Caki2 (cell line): ENCODE results near the gene OR2L3. TPM values are rescaled to one million over a fixed set of nuclear protein-coding genes. Genes with fewer than 3 reads are reported as not detected.
A peak's percentile ranks its signal among the peaks of the same experiment; 100 is the strongest.
"Not testable (repeated sequence)": the region's sequence is repeated elsewhere in the genome, so short reads cannot be mapped to it uniquely, and the experiment has no call there.

ENCODE experiments used
- DNase-seq: peaks from one replicate; pipeline ENCODE4 v3.0.0-alpha.2; 2015; ENCODE audit warnings: low read depth
- in situ Hi-C: cut with HindIII; loops from 2 replicates; pipeline ENCODE4 v1.10.0; 2016; ENCODE audit warnings: low sequenced_read_pairs, low pct_unique_long_range_greater_than_20kb, mixed read lengths
- total RNA-seq: library from RNA; depleted of rRNA; stranded (reverse); fragments of >200 nt; shearing (Covaris generic); gene quantifications from 2 replicates; pipeline ENCODE4 v1.2.3, GENCODE V29; 2014; ENCODE audit warnings: low replicate concordance; rRNA removed

Gene OR2L3, protein sequence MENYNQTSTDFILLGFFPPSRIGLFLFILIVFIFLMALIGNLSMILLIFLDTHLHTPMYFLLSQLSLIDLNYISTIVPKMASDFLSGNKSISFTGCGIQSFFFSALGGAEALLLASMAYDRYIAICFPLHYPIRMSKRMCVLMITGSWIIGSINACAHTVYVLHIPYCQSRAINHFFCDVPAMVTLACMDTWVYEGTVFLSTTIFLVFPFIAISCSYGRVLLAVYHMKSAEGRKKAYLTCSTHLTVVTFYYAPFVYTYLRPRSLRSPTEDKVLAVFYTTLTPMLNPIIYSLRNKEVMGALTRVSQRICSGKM
- not detected in 2 replicates for total RNA-seq

GRCh38 chr1:248046536-248046935 is at the start of gene OR2L3:
Gene OR2L3 (plus strand): TSS chr1:248046836. CDS start chr1:248060682, 13,846 bp downstream.
- no peak for DNase-seq
- in situ Hi-C loops = no loop called here

DNA sequence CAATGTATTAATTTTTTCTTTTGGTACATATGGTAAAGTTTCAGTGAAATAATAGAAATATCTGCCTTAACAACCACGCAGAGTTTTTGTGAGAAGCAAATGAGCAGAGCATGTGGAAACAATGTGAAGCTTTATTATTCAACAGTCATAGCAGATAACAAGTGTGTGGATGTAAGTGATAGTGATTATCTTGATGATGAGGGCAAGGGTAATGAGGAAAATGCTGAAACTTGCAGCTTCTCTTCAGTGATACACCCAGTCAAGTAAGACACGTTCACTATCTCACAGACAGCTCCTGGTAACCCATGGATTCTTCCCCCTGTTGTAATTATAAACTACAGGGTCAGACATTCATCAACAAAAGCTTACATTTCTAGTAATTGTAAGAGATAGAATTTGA is 47.8 kb upstream of the OR2L3 start:
- in situ Hi-C loops = no loop called here
- DNase-seq = no peak

GRCh38 chr1:248000169-248000568 is 46.5 kb upstream of the OR2L3 start:
- DNase-seq = no peak
- in situ Hi-C loops = no loop called here

DNA sequence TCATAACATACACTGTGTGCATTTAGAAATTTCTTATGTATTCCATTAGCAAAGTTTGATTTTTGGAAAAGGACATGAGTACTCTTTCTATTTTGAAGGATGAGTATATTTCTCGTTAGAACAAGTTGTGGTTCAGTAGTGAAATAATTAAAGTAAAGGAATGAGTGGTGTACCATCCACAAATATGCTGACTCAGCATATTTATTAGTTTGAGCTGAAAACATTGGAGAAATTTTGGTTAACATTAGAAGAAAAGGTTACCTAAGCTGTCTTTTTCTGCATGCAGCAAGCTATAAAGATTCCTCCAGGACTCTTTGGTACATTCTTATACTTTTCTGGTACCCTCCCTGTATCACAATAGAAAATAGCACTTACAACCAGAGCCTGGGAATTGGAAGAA is 38.9 kb upstream of the OR2L3 start:
- in situ Hi-C loops = no loop called here
- DNase-seq = no peak

DNA sequence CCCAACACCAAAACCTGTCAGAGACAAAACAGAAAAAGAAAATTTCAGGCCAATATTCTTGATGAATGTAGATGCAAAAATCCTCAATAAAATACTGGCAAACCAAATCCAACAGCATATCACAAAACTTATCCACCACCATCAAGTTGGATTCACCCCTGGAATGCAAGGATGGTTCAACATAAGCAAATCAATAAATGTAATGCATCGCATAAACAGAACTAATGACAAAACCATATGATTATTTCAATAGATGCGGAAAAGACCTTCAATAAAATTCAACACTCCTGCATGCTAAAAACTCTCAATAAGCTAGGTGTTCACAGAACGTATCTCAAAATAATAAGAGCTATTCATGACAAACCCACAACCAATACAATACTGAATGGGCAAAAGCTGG is 37.0 kb upstream of the OR2L3 start:
- no peak for DNase-seq
- in situ Hi-C loops = no loop called here

GRCh38 chr1:248013229-248013710 is 33.4 kb upstream of the OR2L3 start, which contains the start of gene OR2L5:
Gene OR2L5 (plus strand): TSS chr1:248013660. CDS start chr1:248021948, 8,288 bp downstream.
- no peak for DNase-seq
- in situ Hi-C loops = no loop called here

DNA sequence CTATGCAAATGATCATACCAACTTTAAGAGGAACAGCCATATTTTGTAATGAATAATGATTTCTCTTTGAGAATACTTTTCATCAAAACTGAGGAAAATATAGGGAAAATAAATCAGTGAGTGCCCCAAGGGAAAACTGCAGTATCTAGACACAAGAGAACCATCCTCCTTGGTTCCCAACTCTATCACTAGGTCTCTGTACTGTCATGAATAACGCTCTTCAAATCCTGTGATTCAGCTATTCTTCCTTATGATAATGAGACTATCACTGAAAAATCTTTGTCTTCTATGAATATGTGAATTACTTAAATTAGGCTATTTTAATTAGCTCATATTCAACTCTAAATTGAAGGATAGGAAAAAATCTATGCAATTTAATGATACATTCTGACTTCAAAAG is 30.8 kb upstream of the OR2L3 start:
- in situ Hi-C loops = no loop called here
- DNase-seq = no peak

- DNase-seq = no peak
- in situ Hi-C loops = no loop called here
Measured at GRCh38 chr1:248029770-248030169, 16.9 kb upstream of the OR2L3 start, which contains the start of gene OR2L2. Gene OR2L2 (plus strand): TSS chr1:248030070. CDS start chr1:248038268, 8,198 bp downstream.

DNA sequence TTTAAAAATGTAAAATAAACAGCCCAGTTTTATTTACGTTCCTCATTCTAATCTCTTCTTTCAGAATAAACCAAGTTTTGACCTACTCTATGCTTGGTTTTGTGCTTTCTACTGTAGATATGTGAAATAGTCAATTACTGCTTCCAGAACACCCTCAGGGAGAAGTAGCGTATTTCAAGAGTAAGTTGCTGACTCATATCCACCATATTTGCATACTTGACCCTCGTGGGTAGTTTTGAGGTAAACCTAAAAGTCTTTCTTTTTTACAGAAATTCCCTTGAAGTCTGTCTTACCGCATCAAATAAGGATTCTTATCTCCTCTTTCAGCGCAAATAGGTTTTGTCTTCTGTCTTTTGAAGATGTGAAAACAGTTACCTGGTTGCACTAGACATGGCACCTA is 1.4 kb upstream of the OR2L3 start:
- in situ Hi-C loops = no loop called here
- no peak for DNase-seq

DNA sequence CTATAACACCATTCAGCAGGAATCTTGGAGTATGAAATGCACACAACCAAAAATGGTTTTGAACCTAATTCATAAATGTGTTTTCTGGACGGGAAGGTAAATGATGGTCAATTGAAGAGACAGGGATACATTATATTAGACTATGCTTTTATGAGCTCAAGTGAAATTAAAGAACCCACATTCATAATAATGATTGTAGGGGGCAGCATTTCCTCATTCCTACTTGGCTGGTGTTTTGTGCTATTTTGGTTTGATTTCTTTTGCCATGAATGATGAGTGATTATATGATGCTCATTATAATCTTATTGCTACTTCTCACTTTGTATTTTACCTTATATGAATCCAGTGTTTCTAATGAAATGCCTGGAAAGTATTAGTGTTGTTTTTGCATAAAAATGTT is 372 bp downstream of the OR2L3 start:
- no peak for DNase-seq
- in situ Hi-C loops = no loop called here

GRCh38 chr1:248054671-248055070 is 8.0 kb downstream of the OR2L3 start:
- DNase-seq = no peak
- in situ Hi-C loops = no loop called here

- DNase-seq = no peak
Measured at GRCh38 chr1:248055261-248055660, 8.6 kb downstream of the OR2L3 start.

DNA sequence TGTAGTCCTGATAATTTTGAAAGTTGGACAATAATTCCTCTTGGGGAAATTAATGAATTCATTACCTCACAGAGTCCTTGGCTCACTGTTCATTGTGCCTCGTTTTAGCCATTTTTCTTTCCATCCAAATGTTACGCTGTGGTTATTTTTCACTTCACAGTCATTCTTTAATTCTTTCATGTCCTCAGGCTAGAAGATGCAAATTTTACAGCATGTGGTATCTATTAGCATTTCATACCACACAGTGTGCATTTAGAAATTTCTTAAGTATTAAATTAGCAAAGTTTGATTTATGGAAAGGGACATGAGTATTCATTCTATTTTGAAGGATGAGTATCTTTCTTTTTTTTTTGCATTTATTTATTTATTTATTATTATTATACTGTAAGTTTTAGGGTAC is 18.4 kb downstream of the OR2L3 start:
- in situ Hi-C loops = no loop called here
- DNase-seq = no peak

More at GRCh38 chr1:248055261-248055660, 8.6 kb downstream of the OR2L3 start:
- in situ Hi-C loops = no loop called here

- no peak for DNase-seq
- in situ Hi-C loops = no loop called here
Measured at GRCh38 chr1:248065604-248066003, 19.0 kb downstream of the OR2L3 start.

DNA sequence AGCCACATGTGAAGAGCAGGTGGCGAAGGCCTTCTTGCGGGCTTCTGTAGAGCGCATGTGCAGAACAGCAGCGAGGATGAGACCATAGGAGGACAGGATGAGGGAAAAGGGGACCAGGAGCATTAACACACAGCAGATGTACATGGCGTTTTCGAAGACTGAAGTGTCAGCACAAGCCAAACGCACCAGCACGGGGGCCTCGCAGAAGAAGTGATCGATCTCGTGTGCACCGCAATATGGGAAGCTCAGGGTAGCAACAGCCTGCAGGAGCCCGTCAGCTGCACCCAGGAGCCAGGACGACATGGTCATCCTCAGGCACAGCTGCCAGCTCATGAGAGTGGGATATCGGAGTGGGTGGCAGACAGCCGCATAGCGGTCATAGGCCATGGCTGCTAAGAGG is 37.2 kb downstream of the OR2L3 start:
- in situ Hi-C loops, DNase-seq: not testable (repeated sequence)

DNA sequence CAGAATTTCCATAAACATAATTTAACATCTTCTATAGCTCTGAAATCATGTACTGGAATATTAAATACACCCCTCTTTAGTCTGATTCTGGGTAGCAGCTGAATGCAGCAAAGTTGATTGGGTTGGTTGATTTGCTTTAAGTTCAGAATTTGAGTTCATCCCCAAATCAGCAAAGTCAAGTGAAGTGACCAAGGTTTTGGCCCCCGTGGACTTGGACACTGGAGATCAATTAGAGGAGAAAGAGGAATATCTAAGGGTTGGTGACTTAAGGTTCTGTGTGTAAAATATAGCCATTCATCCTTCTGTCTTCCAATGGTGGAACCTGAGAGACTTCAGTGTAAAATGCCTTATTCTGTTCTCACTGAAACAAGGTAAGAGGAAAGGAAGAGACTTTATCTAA is 48.2 kb downstream of the OR2L3 start, which contains the start of gene OR2L13:
Gene OR2L13, plus strand, starts transcription at position 301 of the 400 bp plus-strand sequence. CDS start 4,192 bp downstream, outside the sequence.
- no peak for DNase-seq
- in situ Hi-C loops = no loop called here

DNA sequence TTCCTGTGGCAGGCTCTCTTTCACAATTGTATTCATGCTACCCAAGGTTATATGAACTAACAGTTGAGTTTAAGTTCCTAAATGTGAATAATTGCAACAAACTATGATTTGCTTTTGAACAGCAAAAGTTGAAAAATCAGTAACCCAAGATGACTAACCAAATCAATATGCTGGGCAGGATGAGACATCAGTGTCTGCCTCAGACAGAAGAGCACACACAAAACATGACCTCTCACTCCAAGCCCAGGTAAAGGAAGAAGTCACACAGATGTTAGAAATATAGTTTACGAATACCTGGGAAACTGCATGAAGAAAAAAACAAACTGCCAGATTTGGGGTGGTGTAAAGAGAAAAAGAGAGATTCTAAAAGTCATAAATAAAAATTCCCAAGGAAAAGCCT is 51.9 kb downstream of the OR2L3 start:
- in situ Hi-C loops = no loop called here
- DNase-seq = no peak

GRCh38 chr1:248102847-248103246 is 56.2 kb downstream of the OR2L3 start:
- in situ Hi-C loops = no loop called here

GRCh38 chr1:248111157-248111556 is 64.5 kb downstream of the OR2L3 start:
- DNase-seq = peak; percentile 1
- in situ Hi-C loops = no loop called here

More at GRCh38 chr1:248102847-248103246, 56.2 kb downstream of the OR2L3 start:
- no peak for DNase-seq
